B cell (primary cell): ENCODE measurements around the gene GH2. TPM values are rescaled to one million over a fixed set of nuclear protein-coding genes. Genes with fewer than 3 reads are reported as not detected.
"Not testable (repeated sequence)": the region's sequence is repeated elsewhere in the genome, so short reads cannot be mapped to it uniquely, and the experiment has no call there.

Source experiments
- ATAC-seq: fragments of 200-7000 bp; cut with Tn5 transposase; one replicate; pipeline ENCODE4 v1.10.0; 2021; ENCODE audit warnings: low read depth, mild to moderate bottlenecking, moderate number of reproducible peaks, moderate library complexity
- CTCF ChIA-PET: fragments of 350-600 bp; sonication (Branson Sonifier 250); formaldehyde crosslinking; loops from one replicate; lab custom pipeline; 2021; ENCODE audit warnings: antibody characterized with exemption, inconsistent platforms; lab: Charles Lee
- POLR2A ChIA-PET: fragments of 350-600 bp; sonication (Branson Sonifier 250); formaldehyde crosslinking; loops from one replicate; lab custom pipeline; 2021; ENCODE audit warnings: antibody characterized with exemption; lab: Charles Lee
- DNase-seq: peaks from one replicate; pipeline ENCODE4 v3.0.0; 2013
- H2AFZ ChIP-seq: 2 replicates; pipeline ENCODE4 v1.6.1; 2012; ENCODE audit warnings: mild to moderate bottlenecking, low read depth, low read length; ENCODE audit not compliant: insufficient read depth, poor library complexity, severe bottlenecking
- H3K27ac ChIP-seq, 2 donors: 1 replicate in 1 of 2; 2 replicates in 1 of 2; pipeline ENCODE4 v1.5.1; 2012 to 2013; ENCODE audit warnings: low read length in 2 of 2, mild to moderate bottlenecking in 2 of 2, moderate library complexity in 1 of 2
- H3K27me3 ChIP-seq, 4 experiments: fragments of 200-600 bp in 1 of 4; sonication (generic) in 1 of 4; replicated peaks in 1 of 4; 1 replicate in 2 of 4; 2 replicates in 2 of 4; pipeline versions ENCODE4 v1.6.1 to v1.7.0; 2013 to 2016; ENCODE audit warnings: low read length in 3 of 4, mild to moderate bottlenecking in 2 of 4, mixed read lengths in 1 of 4, moderate library complexity in 1 of 4; ENCODE audit not compliant: insufficient read depth in 4 of 4, control insufficient read depth in 3 of 4; ENCODE audit errors: control extremely low read depth in 1 of 4
- H3K36me3 ChIP-seq, 2 experiments: replicated peaks in 1 of 2; 1 replicate in 1 of 2; 2 replicates in 1 of 2; pipeline versions ENCODE4 v1.6.1 to v1.7.1; 2013; ENCODE audit warnings: low read length in 1 of 2; ENCODE audit not compliant: insufficient read depth in 2 of 2, control insufficient read depth in 1 of 2; ENCODE audit errors: control extremely low read depth in 1 of 2, extremely low read depth in 1 of 2
- H3K4me1 ChIP-seq, 2 donors: fragments of 200-600 bp in 1 of 2; sonication (generic) in 1 of 2; 1 replicate in 1 of 2; 2 replicates in 1 of 2; pipeline versions ENCODE4 v1.5.1 to v1.6.1; 2013 to 2017; ENCODE audit warnings: low read length in 2 of 2; ENCODE audit not compliant: control insufficient read depth in 2 of 2, insufficient read depth in 2 of 2
- H3K4me2 ChIP-seq: replicated peaks from 2 replicates; pipeline ENCODE3; 2012; ENCODE audit warnings: mild to moderate bottlenecking, low read depth, low read length; ENCODE audit not compliant: poor library complexity, severe bottlenecking
- H3K4me3 ChIP-seq, 5 experiments: fragments of 200-600 bp in 1 of 5; sonication (generic) in 1 of 5; 1 replicate in 3 of 5; 2 replicates in 2 of 5; pipeline versions ENCODE4 v1.5.1 to v1.7.0; 2011 to 2016; ENCODE audit warnings: low read length in 4 of 5, mild to moderate bottlenecking in 4 of 5, low read depth in 2 of 5, control low read depth in 1 of 5, moderate library complexity in 1 of 5; ENCODE audit not compliant: insufficient read depth in 1 of 5; ENCODE audit errors: control extremely low read depth in 1 of 5, extremely low read depth in 1 of 5
- H3K79me2 ChIP-seq: fragments of 200-600 bp; sonication (generic); one replicate; pipeline ENCODE4 v1.6.0; 2016; ENCODE audit warnings: low read length; ENCODE audit not compliant: control insufficient read depth, insufficient read depth
- H3K9ac ChIP-seq: fragments of 200-600 bp; sonication (generic); 2 replicates; pipeline ENCODE4 v1.6.1; 2017; ENCODE audit warnings: mild to moderate bottlenecking, low read length, moderate library complexity
- H3K9me3 ChIP-seq, 3 donors: one replicate each; pipeline versions ENCODE4 v1.6.1 to v1.7.1; 2013; ENCODE audit warnings: low read length in 2 of 3; ENCODE audit not compliant: control insufficient read depth in 2 of 3, insufficient read depth in 1 of 3; ENCODE audit errors: control extremely low read depth in 1 of 3
- H4K20me1 ChIP-seq: 2 replicates; pipeline ENCODE4 v1.6.0; 2012; ENCODE audit warnings: mild to moderate bottlenecking, low read length; ENCODE audit not compliant: insufficient read depth, control insufficient read depth, poor library complexity, severe bottlenecking
- H3K27ac Mint-ChIP-seq: one replicate; pipeline ENCODE4 v1.8.0; 2021; ENCODE audit warnings: mixed read lengths
- H3K27me3 Mint-ChIP-seq: one replicate; pipeline ENCODE4 v1.8.0; 2021; ENCODE audit warnings: mixed read lengths
- H3K4me1 Mint-ChIP-seq: one replicate; pipeline ENCODE4 v1.8.0; 2021; ENCODE audit warnings: mixed read lengths
- H3K4me3 Mint-ChIP-seq: one replicate; pipeline ENCODE4 v1.8.0; 2021; ENCODE audit warnings: mixed read lengths
- H3K9me3 Mint-ChIP-seq: one replicate; pipeline ENCODE4 v1.8.0; 2022; ENCODE audit warnings: mixed read lengths; ENCODE audit not compliant: insufficient read depth
- CTCF ChIP-seq: fragments of 200-600 bp; IDR thresholded peaks from one replicate; pipeline ENCODE4 v1.8.0; 2022; ENCODE audit warnings: antibody characterized with exemption, mild to moderate bottlenecking
- EZH2 ChIP-seq: IDR thresholded peaks from 2 replicates; pipeline ENCODE4 v1.6.1; 2012; ENCODE audit warnings: borderline replicate concordance, low read depth, mild to moderate bottlenecking, moderate library complexity, low read length; ENCODE audit not compliant: insufficient read depth, poor library complexity, severe bottlenecking
- WGBS: methylation state at CpG from one replicate; pipeline ENCODE4 v1.1.5; 2013; ENCODE audit warnings: missing lambda C conversion rate; ENCODE audit not compliant: insufficient coverage; 5-methylcytosine and 5-hydroxymethylcytosine counted together
- intact Hi-C: fragments of 100-400 bp; cut with micrococcal nuclease; formaldehyde crosslinking; loops from one replicate; pipeline ENCODE4 v1.10.0; 2022
- polyA plus RNA-seq: library from polyadenylated mRNA; depleted of rRNA; stranded (reverse); fragments of >200 nt; gene quantifications from 2 replicates; pipeline ENCODE4 v1.2.3, GENCODE V29; 2012
- total RNA-seq, 2 donors: library from RNA; stranded (reverse); fragments of 120-200 nt in 1 of 2; gene quantifications; 1 replicate in 1 of 2; 2 replicates in 1 of 2; pipeline versions ENCODE4 v1.2.3 to v1.2.4, GENCODE V29; 2013 to 2022

The GH2 gene
- total and polyA plus RNA-seq, 2 donors (not counting 1 experiment from before 2014, with no cell fraction given): not detected

- no peak overlapping the region for H3K27ac Mint-ChIP-seq
- CTCF ChIA-PET: interaction anchor here (1.5 to 2.0 kb wide), 4 partner anchors 10 to 169 kb away, joined by 4 to 10 read pairs (median 4); no protein-coding TSS in a partner anchor
- H3K27me3 ChIP-seq: peaks cover 0 to 5% (median 2%) of the 10 kb centered on the region in 4 experiments
- H3K9ac ChIP-seq: no peak overlapping the region
- peaks cover 11% of the 10 kb centered on the region for H3K27me3 Mint-ChIP-seq
- POLR2A ChIA-PET: no interaction called here
- no peaks in the 10 kb centered on the region for H3K4me1 Mint-ChIP-seq
- no peaks in the 10 kb centered on the region for H3K79me2 ChIP-seq
- H3K9me3 ChIP-seq: no peaks in the 10 kb centered on the region
- no peaks in the 10 kb centered on the region for H3K9me3 Mint-ChIP-seq
- no peak overlapping the region for H3K4me2 ChIP-seq
- no peak overlapping the region for H3K27ac ChIP-seq
- WGBS: 84% methylated on average over 3 of the region's 3 CpGs
- no peak overlapping the region for H2AFZ ChIP-seq
- H3K36me3 ChIP-seq: no peaks in the 10 kb centered on the region
- ATAC-seq: no peak
- DNase-seq: no peak
- H3K4me1 ChIP-seq: no peaks in the 10 kb centered on the region
- no peak for TF ChIP-seq CTCF
- TF ChIP-seq EZH2: no peak
- H3K4me3 ChIP-seq: no peak overlapping the region
- H4K20me1 ChIP-seq: no peaks in the 10 kb centered on the region
- intact Hi-C loops: no loop called here
- no peak overlapping the region for H3K4me3 Mint-ChIP-seq
Measured at GRCh38 chr17:63859257-63859656, 22.5 kb downstream of the GH2 start.

- intact Hi-C loops, H3K4me1 Mint-ChIP-seq: not testable (repeated sequence)
Measured at GRCh38 chr17:63856425-63856824, 25.3 kb downstream of the GH2 start.

More at GRCh38 chr17:63856425-63856824, 25.3 kb downstream of the GH2 start:
- H3K4me2 ChIP-seq, H3K27ac ChIP-seq, H3K4me3 Mint-ChIP-seq, H3K79me2 ChIP-seq, ATAC-seq, DNase-seq, H3K9ac ChIP-seq, H4K20me1 ChIP-seq, H3K9me3 Mint-ChIP-seq, H3K27me3 ChIP-seq, H3K4me3 ChIP-seq, H3K4me1 ChIP-seq, H3K36me3 ChIP-seq, H3K27ac Mint-ChIP-seq, H3K27me3 Mint-ChIP-seq, H2AFZ ChIP-seq, H3K9me3 ChIP-seq, POLR2A ChIA-PET: not testable (repeated sequence)
- WGBS: 92% methylated on average over 7 of the region's 8 CpGs
- CTCF ChIA-PET: interaction anchor here (0.7 to 1.2 kb wide), 4 partner anchors 9 to 465 kb away, joined by 3 read pairs; no protein-coding TSS in a partner anchor
